Neural progenitor cell (in vitro differentiated cells): Measurements from ENCODE around the gene TEX101.

ENCODE experiments used
- CTCF ChIP-seq: fragments of 200-600 bp; sonication (generic); IDR thresholded peaks from 2 replicates; pipeline ENCODE4 v1.5.1; 2017; ENCODE audit warnings: antibody characterized with exemption, mild to moderate bottlenecking
- EZH2 ChIP-seq: fragments of 200-600 bp; sonication (generic); IDR thresholded peaks from 2 replicates; pipeline ENCODE4 v1.6.1; 2017; ENCODE audit warnings: antibody characterized with exemption, mild to moderate bottlenecking, moderate library complexity
- EZH2phosphoT487 ChIP-seq: fragments of 200-600 bp; sonication (generic); IDR thresholded peaks from 2 replicates; pipeline ENCODE4 v1.6.1; 2017; ENCODE audit warnings: antibody characterized with exemption

- TF ChIP-seq CTCF (peak; percentile 32), EZH2phosphoT487 (no peak), EZH2 (no peak)
These were observed 15.5 kb downstream of the TEX101 start for GRCh38 chr19:43430142-43430710.
